ENCODE measurements around the gene PWWP2A. TPM values are rescaled to one million over a fixed set of nuclear protein-coding genes. Genes with fewer than 3 reads are reported as not detected.
A peak's percentile ranks its signal among the peaks of the same experiment; 100 is the strongest.

The PWWP2A gene
- total RNA-seq, 1 donor from 2014 or later, result 47.3 TPM

DNA sequence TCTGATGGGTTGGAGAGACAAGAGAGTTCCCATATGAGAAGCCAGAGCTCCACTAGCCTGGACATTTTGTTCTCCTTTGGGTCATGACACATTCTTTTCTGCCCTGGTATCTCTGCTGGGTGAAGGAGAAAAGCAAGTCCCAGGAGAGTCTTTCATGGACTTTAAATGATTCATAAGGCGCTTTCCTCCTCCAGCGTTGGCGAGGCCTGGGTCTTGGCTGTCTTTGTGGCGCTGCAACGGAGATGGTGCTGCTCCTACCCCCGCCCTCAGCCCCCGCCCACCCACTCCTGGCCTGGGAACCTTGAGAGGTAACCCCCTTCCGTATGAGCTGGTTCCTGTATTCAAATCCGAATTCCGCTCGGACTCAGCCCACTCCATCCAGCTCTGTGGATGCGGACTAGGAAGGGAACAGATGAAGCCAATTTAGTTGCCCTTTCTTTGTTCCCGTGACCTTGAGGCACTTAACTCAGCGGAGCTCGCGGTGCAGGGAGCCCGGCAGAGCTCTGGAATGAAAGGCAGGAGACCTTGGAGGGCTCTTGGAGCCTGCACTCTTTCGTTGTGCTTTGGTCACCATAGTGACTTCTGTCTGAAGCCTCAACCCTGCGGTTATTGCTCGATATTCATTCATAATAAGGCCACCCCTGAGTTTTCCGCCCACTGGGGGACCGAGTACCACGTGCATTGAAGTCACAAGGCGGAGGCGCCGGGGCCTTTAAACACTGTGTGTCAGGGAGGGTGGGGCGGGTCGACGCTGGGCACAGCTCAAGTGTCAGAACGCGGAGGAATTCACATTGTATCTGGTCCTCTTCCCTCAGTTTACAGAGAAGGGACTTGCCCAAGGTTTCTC lies 14.0 kb upstream of the PWWP2A start:
- peak in 1 of 2 donors; percentile 17 for DNase-seq (ENCODE audit: low spot score in 2 of 2)
- FAIRE-seq, result no peak

DNA sequence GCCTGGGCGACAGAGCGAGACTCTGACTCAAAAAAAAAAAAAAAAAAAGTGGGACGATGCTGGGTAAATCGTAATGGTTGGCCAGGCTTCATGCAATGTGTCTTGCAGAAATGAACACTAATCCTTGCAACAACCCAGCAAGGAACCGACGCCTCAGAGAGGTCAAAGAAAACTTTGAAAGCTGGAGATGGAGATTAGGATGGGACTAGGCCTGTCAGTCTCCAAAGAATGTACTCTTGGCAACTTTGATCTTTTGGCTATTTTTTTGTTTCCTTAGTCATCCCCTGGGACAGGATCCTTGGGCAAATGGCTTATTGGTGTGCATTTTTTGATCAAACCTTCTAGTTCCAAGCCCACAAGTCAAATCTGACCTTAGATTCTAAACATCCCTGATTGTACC lies 10.6 kb upstream of the PWWP2A start:
- FAIRE-seq (no peak), DNase-seq (ENCODE audit: low spot score in 2 of 2) (no peak)

DNA sequence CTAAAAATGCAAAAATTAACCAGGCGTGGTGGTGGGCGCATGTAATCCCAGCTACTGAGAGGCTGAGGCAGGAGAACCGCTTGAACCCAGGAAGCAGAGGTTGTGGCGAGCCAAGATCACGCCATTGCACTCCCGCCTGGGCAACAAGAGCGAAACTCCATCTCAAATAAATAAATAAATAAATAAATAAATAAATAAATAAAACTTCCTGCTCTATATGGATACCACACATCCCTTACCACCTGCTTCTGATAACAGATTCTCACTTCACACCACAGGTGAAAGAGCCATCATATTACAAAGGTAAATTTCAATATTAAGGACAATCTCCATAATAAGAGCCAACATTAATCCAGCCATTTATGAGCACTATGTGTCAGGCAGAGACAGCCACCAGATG lies 9.4 kb upstream of the PWWP2A start:
- FAIRE-seq (no peak), DNase-seq (ENCODE audit: low spot score in 2 of 2) (no peak)

DNA sequence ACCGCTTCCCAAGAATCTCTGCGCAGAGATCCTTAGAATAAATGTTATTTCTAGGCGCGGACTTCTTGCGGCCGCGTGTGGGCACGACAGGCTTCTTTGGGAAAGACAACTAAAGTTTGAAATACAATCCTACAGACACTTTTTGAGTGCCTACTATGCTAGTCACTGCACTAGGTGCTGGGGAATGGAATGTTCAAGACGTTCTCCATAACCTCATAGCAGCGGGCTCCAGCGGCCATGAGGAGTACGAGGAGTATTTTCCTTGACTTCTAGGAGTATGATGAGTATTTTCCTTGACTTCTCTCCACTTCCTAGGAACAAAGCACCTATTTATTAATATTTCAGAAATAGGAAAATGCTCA lies 636 bp upstream of the PWWP2A start:
- DNase-seq (ENCODE audit: low spot score in 2 of 2), result no peak
- no peak for FAIRE-seq

DNA sequence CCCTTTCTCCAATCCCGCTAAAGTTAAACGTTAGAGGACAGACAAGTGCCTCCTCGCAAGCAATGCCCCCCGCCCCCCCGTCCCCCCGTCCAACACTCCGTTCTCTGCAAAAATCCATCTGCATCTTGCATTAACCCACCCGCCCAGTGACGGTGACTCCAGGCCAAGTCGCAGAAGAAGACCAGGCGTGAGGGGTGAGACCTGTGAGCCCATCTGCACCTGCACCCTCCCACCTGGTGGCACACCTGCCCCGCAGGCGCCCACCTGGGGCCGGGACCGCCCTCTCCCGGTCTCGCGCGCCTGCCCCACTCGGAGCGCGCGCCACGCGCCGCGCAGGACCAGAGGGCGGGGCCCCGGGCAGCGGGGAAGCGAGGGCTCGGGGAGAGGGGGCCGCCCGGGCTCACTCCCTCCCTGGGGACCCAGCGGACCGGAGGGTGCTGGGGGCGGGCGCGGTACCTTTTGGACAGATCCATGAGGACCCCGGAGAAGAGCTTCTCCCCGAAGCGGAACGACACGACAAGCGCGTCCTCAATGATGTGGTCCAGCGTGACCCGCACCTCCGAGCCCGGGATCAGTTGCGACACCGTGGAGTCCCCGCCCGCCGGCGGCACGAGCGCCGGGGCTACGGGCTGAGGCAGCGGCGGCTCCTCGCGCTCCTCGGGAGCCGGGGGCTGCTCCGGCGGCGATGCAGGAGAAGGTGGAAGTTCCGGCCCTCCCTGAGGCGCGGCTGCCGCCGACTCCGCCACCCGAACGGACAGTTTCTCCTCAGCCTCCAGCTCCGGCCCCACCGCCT lies 705 bp downstream of the PWWP2A start:
- FAIRE-seq (no peak), DNase-seq (ENCODE audit: low spot score in 2 of 2) (peak; percentile 67 to 71)

DNA sequence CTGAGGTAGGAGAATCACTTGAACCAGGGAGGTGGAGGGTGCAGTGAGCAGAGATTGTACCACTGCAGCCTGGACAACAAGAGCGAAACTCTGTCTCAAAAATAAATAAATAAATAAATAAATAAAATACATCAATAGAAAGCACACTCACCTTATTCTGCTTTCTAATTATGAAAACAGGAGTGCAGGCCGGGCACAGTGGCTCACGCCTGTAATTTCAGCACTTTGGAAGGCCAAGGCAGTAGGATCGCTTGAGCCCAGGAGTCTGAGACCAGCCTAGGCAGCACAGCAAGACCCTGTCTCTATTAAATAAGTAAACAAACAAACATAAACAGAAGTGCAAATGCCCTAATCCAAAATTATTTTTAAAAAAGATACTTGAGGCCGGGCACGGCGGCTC lies 2.3 kb downstream of the PWWP2A start:
- FAIRE-seq (no peak), DNase-seq (ENCODE audit: low spot score in 2 of 2) (no peak)

DNA sequence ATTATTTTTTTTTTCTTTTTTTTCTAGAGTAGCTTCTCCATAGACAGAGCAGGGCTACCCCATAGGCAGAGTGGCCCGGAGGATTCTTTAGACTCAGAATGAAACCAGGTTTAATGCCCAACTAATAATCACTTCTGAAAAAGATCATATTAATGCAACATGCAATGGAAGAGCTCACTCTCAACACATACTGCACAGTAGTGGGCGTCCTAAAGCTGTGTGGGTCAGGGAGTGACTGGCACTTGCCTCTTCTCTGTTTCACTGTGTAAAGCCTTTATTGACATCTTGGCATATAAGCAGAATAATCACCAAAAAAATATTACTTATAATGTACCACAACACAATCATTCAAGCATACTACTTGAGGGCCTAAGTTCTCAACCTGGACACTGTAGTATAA lies 11.1 kb downstream of the PWWP2A start:
- no peak for FAIRE-seq
- DNase-seq (ENCODE audit: low spot score in 2 of 2), result no peak

DNA sequence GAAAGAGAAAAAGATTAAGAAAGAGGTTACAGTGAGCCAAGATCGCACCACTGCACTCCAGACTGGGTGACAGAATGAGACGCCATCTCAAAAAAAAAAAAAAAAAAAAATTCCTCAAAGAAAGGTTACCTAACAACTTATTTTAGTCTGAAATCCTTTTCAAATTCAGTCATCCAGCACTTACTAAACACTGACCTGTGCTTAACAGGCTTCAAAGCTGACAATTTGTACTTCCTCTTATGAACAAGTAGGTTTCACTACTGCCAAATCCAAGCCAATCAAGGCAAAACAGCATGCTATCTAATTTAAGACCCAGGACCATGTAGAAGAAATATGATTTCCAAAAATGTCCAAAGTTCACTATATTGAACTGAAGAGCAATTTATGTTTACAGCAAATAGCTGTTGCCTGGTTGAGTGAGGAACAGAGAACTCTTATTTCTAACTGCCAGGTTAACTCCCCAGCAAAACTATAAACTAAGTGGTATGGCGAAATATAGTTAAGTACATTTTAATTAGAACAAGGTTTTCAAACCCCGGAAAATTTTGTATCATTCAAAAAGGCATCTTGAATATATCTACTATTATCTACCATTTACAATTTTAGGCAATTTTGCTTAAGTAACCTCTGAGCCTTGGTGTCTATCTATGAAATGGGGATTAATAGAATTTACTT lies 13.4 kb downstream of the PWWP2A start:
- no peak for FAIRE-seq
- no peak for DNase-seq (ENCODE audit: low spot score in 2 of 2)

DNA sequence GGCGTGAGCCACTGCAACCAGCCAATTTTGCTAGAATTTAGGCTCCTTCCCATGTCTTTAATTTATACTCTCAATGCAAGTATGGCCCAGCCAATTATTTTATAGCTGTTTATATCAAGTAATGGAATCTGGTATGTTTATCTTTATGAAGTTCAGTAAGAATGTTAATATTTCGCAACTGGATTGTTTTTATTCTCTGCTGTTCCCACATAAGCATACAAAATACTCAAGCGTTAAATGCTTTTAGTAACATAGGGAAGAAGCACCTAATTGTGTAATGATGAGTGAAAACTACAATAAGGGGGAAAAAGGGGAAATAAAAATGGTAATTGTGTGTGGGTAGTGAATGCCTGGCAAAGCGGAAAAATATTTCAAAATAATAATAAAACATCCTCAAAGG lies 21.3 kb downstream of the PWWP2A start:
- FAIRE-seq, result no peak
- no peak for DNase-seq (ENCODE audit: low spot score in 2 of 2)

DNA sequence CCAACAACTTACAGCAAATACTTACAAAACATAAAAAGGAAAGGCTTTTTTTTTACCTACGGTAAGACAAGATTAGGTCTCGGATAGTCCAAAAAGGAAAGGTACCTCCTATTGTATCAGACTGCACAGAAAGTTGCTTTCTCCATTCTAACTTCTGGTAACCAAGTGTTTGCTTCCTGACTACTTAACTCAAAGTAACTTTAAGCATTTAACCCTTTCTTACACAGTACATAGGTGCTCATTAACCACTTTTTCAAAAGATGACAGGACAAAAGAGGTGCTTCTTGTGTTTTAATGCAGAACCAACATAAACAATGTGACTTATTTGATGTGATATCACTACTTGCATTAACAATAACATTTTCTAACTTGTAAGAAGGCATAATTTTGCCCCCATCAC lies 23.1 kb downstream of the PWWP2A start:
- no peak for FAIRE-seq

DNA sequence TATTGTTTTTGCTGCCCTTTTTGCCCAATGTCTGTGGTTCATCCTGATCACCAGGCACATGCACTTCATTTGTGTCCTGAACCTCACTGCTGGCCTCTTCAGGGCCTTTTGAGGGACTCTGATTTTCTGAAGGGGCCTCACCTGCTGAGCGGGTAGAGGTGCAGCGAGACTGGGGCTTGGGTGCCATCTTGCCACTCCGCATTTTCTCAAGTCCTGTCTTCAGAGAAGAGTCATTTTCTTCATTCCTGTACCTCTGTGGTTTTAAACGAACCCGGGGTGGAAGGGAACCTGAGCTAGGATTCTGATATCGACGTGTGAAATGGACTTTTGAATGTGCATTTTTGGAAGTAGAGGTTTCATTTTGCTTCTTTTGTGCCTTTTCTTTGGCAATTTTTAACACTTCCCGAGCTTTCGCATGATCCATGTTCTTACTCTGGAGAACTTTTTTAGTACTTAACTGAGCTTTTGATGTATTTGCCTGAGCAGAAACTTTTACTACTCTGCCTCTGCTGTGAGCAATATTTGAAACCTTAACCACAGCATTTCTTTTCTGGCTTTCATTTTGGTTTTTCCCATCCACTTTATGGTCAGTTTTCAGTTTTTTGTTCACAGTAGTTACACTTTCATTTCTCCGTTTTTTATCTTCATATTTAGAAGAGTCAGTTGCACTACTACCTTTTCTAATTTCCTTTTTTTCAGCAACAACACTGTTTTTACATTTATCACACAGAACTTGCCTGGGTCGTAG lies 26.1 kb downstream of the PWWP2A start:
- FAIRE-seq, result no peak
- no peak for DNase-seq (ENCODE audit: low spot score in 2 of 2)

More for the DNA sequence above, 23.1 kb downstream of the PWWP2A start:
- no peak for DNase-seq (ENCODE audit: low spot score in 2 of 2)

DNA sequence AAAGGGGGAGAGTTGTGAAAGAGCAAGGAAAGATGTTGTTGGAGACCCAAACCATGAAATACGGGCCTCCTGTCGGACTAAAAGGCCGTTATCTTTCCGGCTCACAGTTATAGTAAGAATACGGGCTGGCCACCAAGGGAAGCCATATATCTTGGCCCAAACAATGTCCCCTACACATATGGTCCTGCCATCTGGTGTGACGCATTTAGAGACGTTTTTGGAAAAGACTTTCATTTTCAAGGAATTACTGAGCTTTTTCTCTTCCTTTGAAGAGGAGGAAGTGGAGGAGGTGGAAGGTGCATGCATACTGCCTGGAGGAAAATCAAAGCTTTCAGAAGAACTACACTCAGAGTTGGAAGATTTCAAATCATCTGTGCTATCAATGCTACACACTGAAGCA lies 26.7 kb downstream of the PWWP2A start:
- DNase-seq (ENCODE audit: low spot score in 2 of 2) (no peak), FAIRE-seq (no peak)

DNA sequence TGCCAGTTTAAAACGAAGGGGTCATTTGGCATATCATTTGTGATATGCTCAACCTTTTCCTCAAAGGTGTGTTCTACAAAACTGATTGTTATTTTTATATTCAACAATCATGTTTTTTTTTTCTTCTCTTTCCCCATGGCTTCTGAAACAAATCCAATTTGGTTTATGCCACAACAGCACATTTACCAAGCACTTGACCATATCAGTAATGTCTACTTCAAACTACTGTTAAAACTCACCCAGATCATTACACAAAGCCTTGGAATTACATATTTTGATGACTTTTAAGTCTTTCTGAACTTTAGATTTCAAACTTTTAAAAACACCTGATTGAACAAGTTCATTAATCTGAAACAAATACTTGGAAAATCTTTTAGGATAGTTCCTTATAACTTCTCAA lies 29.2 kb downstream of the PWWP2A start:
- FAIRE-seq (no peak), DNase-seq (ENCODE audit: low spot score in 2 of 2) (no peak)

DNA sequence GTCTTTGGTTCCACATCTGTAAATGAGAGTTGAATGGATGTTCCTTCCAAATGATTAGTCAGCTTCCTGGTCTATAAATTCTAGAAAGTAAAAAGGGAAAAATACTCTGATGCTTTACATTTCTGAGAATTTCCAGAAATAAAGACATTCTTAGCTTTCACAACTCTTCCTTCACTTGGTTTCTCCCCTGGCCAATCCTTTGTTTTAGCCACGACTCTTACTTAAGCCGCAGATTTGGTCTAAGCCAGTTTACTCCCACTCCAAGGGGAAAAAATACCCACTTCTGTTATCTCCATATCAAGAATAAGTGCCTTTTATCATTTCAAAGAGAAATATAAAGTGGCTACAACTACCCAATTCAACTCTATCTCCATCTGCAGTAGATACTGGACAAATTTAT lies 29.7 kb downstream of the PWWP2A start:
- DNase-seq (ENCODE audit: low spot score in 2 of 2), result no peak
- no peak for FAIRE-seq

DNA sequence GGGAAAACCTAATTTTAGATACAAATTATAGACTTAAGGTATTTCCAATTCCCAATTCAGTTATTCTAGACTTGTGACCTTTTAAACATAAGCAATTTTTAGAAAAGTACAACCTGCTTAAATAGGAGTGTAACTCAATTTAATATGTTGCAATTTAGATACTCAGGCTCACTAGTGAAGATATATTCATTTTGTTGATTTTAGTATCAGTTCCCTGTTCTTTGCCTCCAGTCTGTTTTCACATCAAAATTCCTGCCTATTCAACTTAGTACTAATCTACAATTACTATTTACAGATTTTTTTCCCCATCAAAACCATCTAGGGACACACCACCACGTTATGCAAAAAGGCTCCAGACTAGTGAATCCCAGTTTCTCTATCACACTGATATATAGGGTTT lies 30.4 kb downstream of the PWWP2A start:
- DNase-seq (ENCODE audit: low spot score in 2 of 2) (no peak), FAIRE-seq (no peak)

DNA sequence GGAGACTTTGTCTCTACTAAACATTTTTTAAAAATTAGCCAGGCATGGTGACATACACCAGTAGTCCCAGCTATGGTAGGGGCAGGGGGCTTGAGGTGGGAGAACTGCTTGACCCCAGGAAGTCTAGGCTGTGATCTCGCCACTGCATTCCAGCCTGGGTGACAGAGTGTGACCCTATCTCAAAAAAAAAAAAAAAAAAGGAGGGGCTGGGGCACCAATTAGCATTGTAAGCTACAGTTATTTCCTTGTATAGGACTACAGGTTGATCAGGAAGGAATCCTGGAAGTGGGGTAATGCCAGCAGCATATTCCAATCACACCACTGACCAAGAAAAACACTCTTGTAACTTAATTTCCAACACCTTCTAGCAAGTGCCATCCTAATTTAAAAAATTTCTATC lies 32.1 kb downstream of the PWWP2A start:
- FAIRE-seq (no peak), DNase-seq (ENCODE audit: low spot score in 2 of 2) (no peak)

DNA sequence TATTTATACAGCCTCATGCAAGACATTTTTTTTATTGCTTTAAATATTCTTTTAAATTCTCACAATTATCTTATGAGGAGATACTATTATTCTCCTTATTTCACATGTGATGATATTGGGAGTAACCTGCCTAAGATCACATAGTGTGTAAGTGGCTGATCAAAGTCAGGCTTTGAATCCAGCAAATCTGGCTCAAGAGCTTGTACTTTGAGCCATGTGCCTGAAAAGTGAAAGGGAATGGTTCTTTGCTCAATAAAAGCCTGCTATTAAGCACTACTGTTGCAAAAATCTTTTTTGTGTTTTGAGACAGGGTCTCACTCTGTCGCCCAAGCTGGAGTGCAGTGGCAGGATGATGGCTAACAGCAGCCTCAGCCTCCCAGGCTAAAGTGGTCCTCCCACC lies 35.1 kb downstream of the PWWP2A start:
- FAIRE-seq (no peak), DNase-seq (ENCODE audit: low spot score in 2 of 2) (no peak)

DNA sequence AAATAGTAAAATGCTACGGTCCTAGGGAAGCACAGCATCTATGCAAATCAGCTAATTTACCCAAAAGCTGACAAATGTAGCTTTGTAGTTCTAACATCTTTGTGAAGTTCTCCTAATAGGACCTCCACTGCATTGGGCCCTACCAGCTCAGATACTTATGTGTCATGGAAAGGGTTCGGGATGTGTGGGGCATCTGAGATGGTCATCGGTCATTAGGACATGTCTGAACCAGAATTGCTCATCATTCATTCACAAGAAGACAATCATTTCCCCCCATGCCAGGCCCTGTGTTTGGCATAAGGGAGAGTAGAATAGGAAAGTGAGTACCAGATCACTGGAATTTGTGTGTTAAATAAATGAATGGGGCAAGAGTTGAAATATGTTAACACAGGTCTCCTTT lies 35.7 kb downstream of the PWWP2A start:
- FAIRE-seq, result no peak

DNA sequence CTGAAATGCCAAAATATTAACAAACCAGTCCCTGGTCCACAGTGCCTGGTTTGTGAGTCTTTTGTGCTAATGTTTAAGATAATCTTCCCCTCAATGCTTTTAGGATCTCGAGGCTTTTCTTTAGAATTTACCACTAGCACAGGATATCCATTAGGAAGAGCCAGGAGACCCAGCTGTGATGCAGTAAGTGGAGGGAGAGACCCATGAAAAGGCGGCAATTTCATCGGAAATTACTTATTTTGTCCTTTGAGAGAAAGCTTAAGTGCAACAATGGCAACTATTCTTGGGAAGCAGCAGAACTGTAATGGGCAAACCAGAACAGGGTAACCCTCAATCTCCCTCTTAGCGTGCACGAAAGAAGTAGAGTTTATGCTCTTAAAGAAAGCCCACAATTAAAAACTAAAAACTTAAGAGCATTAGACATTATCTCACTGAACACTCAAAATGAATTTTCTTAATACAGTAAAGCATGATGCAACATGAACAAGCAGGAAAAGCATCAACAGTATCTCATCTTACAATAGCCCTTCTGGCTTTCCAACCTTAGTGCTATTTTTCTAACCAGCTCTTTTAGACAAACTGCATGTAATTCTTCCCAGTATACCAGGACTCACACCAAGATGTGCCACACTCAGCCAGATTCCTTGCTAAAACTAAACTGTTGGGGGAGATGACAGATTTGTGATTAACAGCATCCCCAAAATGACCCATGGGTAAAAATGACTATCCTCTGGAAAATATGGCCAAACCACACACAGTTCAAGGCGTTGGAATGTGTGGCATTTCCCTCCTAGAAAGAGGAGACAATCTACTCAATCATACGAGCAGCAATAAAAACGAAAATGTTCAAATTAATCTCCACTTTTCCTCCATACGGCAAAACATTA lies 36.4 kb downstream of the PWWP2A start:
- DNase-seq (ENCODE audit: low spot score in 2 of 2) (no peak), FAIRE-seq (no peak)

More for the DNA sequence above, 35.7 kb downstream of the PWWP2A start:
- no peak for DNase-seq (ENCODE audit: low spot score in 2 of 2)

DNA sequence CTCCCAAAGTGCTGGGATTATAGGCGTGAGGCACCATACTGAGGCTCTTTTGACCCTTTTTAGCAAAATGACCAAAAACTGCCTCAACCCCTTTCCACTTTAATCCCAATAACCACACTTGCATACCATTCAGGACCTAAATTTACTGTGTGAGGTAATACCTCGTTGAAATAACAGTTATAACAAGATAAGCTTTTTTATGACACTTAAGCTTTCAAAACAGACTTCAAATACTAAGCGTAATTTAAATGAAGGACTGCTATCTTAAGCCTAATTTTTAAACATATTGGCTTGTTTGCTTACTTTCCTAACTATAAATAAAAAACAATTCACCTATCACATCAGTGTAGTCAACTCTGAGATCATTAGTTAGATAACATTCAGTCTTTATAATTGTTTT lies 37.8 kb downstream of the PWWP2A start:
- FAIRE-seq, result no peak
- no peak for DNase-seq (ENCODE audit: low spot score in 2 of 2)
